Ishikawa (cell line): ENCODE data around the gene TMEM167B.

Experiments
- CEBPB ChIP-seq: IDR thresholded peaks from 2 replicates; pipeline ENCODE4 v1.6.1; 2012
- CREB1 ChIP-seq: IDR thresholded peaks from 2 replicates; pipeline ENCODE4 v1.6.1; 2012; ENCODE audit warnings: low read depth
- EGR1 ChIP-seq: IDR thresholded peaks from 2 replicates; pipeline ENCODE4 v1.6.1; 2012
- EP300 ChIP-seq: IDR thresholded peaks from 2 replicates; pipeline ENCODE4 v1.6.1; 2012; ENCODE audit warnings: borderline replicate concordance
- FOXM1 ChIP-seq: IDR thresholded peaks from 2 replicates; pipeline ENCODE4 v1.6.1; 2012; ENCODE audit warnings: low read depth, borderline replicate concordance
- NFIC ChIP-seq: IDR thresholded peaks from 2 replicates; pipeline ENCODE4 v1.6.1; 2012
- RAD21 ChIP-seq: IDR thresholded peaks from 2 replicates; pipeline ENCODE4 v1.6.1; 2012; ENCODE audit warnings: low read depth
- TAF1 ChIP-seq: IDR thresholded peaks from 2 replicates; pipeline ENCODE4 v1.6.1; 2012; ENCODE audit warnings: low read depth, mild to moderate bottlenecking
- TCF12 ChIP-seq: IDR thresholded peaks from 2 replicates; pipeline ENCODE4 v1.6.1; 2012; ENCODE audit warnings: low read depth
- TEAD4 ChIP-seq: IDR thresholded peaks from 2 replicates; pipeline ENCODE4 v1.6.1; 2012
- YY1 ChIP-seq: IDR thresholded peaks from 2 replicates; pipeline ENCODE4 v1.6.1; 2012; ENCODE audit warnings: low read depth
- ZBTB7A ChIP-seq: IDR thresholded peaks from 2 replicates; pipeline ENCODE4 v1.6.1; 2012; ENCODE audit warnings: low read depth
- TF ChIP-seq, protein P1 (sequence below): IDR thresholded peaks from 2 replicates; pipeline ENCODE4 v1.6.1; 2012
- TF ChIP-seq, protein P2 (sequence below): IDR thresholded peaks from 2 replicates; pipeline ENCODE4 v1.6.1; 2012
- TF ChIP-seq, protein P3 (sequence below): IDR thresholded peaks from 2 replicates; pipeline ENCODE4 v1.6.1; 2012; ENCODE audit warnings: low read depth, mild to moderate bottlenecking

Gene TMEM167B

GRCh38 chr1:109091839-109092193 lies 1.3 kb downstream of the TMEM167B start:
- TF ChIP-seq TAF1 (no peak), EP300 (no peak), NFIC (no peak), EGR1 (no peak), ZBTB7A (no peak)

DNA sequence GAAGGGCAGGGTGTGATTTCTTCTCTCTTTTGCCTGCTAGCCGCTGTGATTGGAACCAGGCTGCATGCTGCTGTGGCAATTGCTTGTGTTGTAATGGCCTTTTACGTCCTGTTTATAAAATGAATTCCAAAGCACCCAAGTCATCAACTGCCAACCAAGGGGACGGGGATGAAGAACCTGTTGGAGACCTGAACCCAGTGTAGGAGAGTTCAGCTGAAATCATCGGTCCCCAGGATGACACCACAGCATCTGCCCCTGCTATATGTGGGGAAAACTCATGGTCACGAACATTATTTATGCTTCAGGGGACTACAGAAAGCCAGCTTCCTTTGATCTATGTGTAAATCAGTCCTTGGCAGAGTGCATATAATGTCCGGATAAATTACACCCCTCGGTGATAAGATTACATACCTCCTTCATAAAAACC lies 3.8 kb downstream of the TMEM167B start:
- no peak for TF ChIP-seq RAD21
- no peak for TF ChIP-seq EGR1
- TF ChIP-seq ZBTB7A = no peak
- TF ChIP-seq, protein P1, sequence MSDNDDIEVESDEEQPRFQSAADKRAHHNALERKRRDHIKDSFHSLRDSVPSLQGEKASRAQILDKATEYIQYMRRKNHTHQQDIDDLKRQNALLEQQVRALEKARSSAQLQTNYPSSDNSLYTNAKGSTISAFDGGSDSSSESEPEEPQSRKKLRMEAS = no peak
- TF ChIP-seq, protein P2, sequence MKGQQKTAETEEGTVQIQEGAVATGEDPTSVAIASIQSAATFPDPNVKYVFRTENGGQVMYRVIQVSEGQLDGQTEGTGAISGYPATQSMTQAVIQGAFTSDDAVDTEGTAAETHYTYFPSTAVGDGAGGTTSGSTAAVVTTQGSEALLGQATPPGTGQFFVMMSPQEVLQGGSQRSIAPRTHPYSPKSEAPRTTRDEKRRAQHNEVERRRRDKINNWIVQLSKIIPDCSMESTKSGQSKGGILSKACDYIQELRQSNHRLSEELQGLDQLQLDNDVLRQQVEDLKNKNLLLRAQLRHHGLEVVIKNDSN = no peak
- no peak for TF ChIP-seq YY1
- TF ChIP-seq FOXM1 = no peak
- TF ChIP-seq TAF1 = no peak
- TF ChIP-seq TCF12 = no peak
- no peak for TF ChIP-seq CREB1
- TF ChIP-seq TEAD4 = no peak
- no peak for TF ChIP-seq EP300
- TF ChIP-seq, protein P3, sequence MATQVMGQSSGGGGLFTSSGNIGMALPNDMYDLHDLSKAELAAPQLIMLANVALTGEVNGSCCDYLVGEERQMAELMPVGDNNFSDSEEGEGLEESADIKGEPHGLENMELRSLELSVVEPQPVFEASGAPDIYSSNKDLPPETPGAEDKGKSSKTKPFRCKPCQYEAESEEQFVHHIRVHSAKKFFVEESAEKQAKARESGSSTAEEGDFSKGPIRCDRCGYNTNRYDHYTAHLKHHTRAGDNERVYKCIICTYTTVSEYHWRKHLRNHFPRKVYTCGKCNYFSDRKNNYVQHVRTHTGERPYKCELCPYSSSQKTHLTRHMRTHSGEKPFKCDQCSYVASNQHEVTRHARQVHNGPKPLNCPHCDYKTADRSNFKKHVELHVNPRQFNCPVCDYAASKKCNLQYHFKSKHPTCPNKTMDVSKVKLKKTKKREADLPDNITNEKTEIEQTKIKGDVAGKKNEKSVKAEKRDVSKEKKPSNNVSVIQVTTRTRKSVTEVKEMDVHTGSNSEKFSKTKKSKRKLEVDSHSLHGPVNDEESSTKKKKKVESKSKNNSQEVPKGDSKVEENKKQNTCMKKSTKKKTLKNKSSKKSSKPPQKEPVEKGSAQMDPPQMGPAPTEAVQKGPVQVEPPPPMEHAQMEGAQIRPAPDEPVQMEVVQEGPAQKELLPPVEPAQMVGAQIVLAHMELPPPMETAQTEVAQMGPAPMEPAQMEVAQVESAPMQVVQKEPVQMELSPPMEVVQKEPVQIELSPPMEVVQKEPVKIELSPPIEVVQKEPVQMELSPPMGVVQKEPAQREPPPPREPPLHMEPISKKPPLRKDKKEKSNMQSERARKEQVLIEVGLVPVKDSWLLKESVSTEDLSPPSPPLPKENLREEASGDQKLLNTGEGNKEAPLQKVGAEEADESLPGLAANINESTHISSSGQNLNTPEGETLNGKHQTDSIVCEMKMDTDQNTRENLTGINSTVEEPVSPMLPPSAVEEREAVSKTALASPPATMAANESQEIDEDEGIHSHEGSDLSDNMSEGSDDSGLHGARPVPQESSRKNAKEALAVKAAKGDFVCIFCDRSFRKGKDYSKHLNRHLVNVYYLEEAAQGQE = no peak
- no peak for TF ChIP-seq CEBPB
- TF ChIP-seq NFIC = no peak

DNA sequence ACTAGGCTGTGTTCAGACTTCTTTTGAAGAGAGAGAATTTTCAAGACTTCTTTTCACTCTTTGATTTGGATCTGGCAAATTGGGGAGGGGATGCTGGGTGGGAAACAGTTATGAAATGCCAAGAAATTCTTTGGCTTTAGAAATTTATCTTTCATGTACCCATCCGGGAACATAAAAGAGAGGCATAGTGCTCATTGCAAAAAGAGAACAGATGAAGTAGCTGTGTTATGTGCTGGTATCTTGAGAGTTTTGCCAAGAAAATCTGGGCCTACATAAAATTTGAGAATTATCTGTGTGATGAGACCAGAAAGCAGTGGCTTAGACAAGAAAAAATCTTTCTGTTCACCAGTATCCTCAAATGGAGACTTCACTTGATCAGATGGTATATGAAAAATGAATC lies 4.3 kb downstream of the TMEM167B start:
- TF ChIP-seq TEAD4 (no peak), FOXM1 (no peak), CEBPB (no peak), NFIC (no peak), TAF1 (no peak), RAD21 (no peak), CREB1 (no peak), ZBTB7A (no peak), YY1 (no peak), TCF12 (no peak), EP300 (no peak), EGR1 (no peak)
- TF ChIP-seq, protein P2 = no peak
- TF ChIP-seq, protein P3 = no peak
- TF ChIP-seq, protein P1 = no peak

GRCh38 chr1:109095631-109096030 lies 5.1 kb downstream of the TMEM167B start:
- TF ChIP-seq CEBPB = no peak
- no peak for TF ChIP-seq YY1
- no peak for TF ChIP-seq TCF12
- no peak for TF ChIP-seq NFIC
- no peak for TF ChIP-seq RAD21
- no peak for TF ChIP-seq CREB1
- TF ChIP-seq ZBTB7A = no peak
- TF ChIP-seq TAF1 = no peak
- TF ChIP-seq, protein P2 = no peak
- TF ChIP-seq, protein P3 = no peak
- no peak for TF ChIP-seq EP300
